CD4-positive, alpha-beta T cell treated with Interleukin-21 for 1 hour (primary cell): ENCODE measurements around the gene GALR3.
"Not testable (repeated sequence)": the region's sequence is repeated elsewhere in the genome, so short reads cannot be mapped to it uniquely, and the experiment has no call there.

Experiments used
- DNase-seq: peaks from one replicate; pipeline ENCODE4 v3.0.0-alpha.2; 2020

The GALR3 gene

DNA sequence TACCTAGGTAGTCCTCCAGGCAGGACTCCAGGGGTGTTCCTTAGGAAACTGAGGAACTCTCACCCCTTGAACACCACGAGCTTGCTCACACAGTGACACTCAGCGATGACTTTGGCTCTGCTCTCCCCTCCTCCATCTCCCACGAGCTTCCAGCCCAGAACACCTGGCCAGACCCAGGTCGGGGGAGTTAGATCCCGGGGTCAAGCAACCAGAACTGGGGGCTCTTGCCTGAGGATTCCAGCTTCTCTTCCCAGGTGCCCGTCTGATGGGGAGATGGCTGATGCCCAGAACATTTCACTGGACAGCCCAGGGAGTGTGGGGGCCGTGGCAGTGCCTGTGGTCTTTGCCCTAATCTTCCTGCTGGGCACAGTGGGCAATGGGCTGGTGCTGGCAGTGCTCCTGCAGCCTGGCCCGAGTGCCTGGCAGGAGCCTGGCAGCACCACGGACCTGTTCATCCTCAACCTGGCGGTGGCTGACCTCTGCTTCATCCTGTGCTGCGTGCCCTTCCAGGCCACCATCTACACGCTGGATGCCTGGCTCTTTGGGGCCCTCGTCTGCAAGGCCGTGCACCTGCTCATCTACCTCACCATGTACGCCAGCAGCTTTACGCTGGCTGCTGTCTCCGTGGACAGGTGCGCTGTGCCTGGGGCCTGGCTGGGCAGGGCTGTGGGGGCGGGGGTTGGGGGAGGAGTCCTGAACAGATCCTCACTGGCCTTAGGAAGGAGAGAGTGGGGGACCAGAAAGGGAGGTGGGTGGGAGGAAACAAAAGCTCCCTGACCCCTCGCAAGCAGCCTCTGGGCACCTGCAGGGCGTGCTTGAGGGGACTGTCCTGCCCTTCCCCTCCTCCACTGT is at the start of gene GALR3:
Gene GALR3 (plus strand): TSS at position 249 of the 852 bp plus-strand sequence. CDS start 25 bp downstream, at position 274.
- no peak for DNase-seq

GRCh38 chr22:37774728-37775127 is 48.5 kb upstream of the GALR3 start:
- DNase-seq, result no peak

DNA sequence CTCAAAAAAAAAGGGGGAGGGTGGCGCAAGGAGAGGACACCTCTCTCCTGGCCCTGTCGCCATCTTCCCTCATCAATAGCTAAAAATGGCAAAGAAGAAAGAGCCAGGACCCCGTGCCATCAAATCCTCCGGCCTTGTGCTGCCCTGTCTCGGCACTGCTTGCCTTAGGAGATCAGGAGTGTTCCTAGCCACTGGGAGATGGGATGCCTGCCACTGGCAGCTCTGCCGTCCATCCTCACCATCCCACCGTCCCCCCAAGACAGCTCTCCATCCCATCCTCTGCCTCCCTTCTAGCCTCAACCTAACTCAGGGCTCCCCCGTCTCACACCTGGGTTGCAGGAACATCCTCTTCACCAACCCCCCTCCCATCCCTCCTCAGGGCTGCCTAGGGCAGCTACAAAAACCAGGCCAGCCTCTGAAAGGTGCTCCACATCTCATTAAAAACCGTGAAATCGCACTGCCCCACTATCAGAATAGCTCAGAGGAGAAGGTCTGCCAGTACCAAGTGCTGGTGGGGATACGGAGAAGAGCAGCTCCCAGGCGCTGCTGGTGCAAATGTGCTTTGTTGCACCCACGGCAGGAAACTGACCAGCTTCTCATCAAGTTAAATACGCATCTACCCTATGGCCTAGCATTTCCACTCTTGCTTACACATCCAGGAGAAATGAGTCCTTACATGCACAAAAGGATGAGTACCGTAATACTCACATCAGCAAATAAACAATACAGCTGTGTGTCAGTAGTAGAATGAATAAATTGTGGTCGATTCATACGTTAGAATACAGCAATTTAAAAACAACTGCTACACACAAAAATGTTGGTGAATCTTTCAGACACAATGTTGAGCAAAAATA is 47.2 kb upstream of the GALR3 start:
- no peak for DNase-seq

DNA sequence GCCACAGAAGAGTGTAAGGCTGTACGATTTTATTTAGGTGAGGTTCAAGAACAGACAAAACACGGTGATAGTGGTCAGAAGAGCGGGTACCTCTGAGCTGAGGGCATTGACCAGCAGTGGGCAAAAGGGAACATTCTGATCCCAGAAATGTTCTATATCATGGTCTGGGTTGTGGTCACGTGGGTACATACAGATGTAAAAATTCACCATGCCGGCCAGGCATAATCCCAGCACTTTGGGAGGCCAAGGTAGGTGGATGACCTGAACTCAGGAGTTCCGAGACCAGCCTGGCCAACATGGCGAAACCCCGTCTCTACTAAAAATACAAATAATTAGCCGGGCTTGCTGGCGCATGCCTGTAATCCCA is 46.6 kb upstream of the GALR3 start:
- no peak for DNase-seq

GRCh38 chr22:37777122-37777687 is 46.0 kb upstream of the GALR3 start:
- DNase-seq, result no peak

DNA sequence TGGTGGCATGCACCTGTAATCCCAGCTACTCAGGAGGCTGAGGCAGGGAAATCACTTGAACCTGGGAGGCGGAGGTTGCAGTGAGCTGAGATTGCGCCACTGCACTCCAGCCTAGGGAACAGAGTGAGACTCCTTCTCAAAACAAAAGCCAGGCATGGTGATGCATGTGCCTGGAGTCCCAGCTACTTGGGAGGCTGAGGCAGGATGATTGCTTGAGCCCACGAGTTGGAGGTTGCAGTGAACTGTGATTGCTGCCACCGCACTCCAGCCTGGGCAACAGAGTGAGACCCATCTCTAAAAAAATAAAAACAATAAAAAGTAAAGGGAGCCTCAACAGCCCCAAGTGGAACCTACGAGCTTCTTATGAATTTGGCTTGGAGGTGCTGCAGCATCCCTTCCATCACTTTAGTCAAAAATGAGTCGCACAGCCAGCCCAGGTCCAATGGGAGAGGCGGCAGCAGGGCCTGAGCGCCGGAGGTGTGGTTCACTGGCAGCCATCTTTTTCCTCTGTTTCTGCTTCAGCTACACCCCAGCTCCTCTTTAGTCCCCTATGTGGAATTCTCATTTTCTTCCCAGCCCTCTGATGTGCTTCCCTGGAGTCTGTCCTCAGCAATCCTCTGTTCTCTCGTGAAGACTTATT is 44.7 kb upstream of the GALR3 start:
- no peak for DNase-seq

DNA sequence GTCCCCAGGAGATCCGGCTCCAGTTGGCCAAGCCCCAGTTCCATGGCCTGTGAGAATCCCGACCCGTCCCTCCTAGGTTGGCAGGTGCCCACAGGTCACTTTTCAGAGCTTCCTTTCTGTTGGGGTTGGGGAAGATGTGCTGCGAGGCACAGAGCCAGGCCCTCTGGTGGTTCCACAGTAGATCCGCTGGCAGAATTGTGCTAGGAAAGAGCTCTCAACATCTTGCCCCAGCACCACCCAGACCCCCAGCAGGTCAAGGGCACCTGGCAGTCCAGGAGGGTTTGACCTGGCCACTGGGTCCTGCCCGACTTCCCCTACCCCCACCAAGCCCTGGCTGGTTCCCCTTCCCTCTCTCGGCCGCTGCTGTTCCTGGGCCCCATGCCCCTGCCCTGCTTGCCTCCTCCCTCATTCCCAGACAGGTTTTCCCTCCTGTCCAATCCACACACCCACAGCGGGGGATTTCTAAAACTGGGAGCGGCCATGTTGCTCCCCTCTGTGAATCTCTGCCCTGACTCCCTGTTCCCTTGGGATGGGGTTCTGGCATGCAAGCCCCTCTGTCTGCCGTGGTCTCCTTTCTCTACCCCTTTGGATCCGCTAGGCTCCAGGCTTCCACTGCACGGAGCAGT is 41.6 kb upstream of the GALR3 start:
- no peak for DNase-seq

DNA sequence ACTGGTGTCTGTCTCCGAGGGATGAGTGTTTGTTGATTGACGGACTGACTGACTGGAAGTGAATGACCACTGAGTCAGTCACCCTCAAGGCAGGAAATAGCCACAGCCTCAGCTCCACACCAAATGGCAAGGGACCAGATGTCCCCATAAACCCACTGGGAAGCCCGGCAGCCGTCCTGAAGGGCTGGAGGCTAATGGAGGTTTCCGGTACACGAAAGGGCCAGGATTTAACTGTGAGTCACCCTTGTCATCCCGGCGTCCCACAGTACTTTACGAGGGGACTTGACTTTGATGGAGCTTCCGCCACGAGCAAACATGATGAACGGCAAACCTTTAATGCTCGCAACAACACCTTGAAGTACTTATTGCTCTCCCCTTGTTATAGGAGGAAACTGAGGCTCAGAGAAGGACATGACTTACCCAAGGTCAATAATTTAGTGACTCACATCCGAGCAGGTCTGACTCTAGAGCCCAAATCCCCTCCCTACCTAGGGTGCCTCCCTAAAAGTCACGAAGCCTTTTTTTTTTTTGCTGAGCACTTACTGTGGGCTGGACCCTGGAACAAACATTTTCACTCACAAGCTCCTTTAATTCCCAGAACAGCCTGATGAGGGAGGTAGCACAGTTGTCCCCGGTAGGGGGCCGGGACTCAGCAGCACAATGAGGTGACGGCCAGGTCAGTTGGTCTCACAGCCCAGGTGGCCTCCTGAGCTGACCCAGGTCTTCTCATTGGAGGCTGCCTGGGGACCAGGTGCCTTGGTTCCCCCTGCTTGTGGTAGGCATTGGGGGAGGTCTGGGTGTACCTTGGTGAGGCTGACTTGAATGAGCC is 40.6 kb upstream of the GALR3 start:
- DNase-seq, result no peak

DNA sequence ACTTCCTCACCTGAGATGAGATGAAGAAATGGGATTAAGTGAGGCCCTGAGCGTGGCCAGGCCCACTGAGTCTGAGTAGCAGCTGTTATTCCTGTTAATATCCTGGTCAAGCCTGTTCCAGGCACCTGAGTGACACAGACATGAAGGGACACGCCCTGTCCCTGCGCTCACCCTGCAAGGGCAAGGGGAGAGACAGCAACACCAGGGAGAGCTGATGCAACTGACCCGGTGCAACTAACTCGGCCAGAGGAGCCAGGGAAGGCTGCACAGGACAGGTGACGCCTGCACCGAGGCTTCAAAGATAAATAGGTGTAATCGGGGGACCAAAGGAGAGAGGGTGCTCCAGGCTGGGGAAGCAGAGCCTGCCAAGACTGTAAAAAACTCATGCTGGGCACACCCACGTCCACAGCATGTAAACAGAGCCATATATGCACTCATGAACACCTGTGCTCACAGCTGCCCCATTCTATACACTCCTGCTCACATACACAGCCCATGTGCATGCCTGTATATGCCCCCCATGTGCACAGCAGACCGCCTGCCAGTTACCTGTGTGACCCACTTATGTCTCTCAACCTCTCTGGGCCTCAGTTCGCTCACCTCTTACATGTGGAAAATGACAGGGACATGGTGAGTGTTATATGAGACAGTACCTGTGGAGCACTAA is 38.2 kb upstream of the GALR3 start:
- DNase-seq, result no peak

DNA sequence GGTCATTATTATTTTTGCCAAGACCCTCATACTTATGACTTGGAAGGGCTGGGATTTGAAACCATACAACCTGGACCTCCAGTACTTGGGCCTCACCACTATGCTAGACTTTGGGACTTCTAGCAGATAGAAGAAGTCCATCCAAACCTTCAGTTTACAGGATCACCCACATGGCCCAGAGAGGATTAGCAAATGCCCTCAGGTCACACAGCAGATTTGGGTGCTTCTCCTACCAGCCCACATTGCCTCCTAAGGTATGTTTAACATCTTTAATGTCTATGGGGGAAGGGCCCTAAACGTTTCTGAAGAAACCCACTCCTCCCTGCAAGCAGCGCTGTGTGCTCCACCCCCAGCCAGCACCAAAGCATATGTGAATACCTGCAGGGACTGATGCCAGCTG is 32.9 kb upstream of the GALR3 start:
- no peak for DNase-seq

DNA sequence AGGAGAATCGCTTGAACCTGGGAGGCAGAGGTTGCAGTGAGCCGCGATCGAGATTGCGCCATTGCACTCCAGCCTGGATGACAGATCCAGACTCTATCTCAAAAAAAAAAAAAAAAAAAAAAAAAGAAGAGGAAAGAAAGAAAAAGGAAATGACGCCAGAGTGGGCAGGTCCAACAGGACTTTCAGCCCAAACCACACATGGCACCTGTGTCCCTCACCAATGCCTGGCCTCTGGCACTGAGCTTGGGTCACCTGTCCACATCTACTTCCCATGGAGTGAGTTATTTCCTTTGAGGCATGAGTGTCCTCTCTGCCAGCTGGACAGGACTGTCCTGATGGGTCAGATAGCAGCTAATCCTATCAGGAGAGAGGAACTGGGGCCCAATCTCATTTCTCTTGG is 30.7 kb upstream of the GALR3 start:
- DNase-seq, result no peak

GRCh38 chr22:37794376-37794775 is 28.8 kb upstream of the GALR3 start:
- no peak for DNase-seq

- DNase-seq, result no peak
Observed at GRCh38 chr22:37796079-37796478, 27.1 kb upstream of the GALR3 start.

GRCh38 chr22:37797259-37797658 is 25.9 kb upstream of the GALR3 start:
- not testable (repeated sequence) for DNase-seq

DNA sequence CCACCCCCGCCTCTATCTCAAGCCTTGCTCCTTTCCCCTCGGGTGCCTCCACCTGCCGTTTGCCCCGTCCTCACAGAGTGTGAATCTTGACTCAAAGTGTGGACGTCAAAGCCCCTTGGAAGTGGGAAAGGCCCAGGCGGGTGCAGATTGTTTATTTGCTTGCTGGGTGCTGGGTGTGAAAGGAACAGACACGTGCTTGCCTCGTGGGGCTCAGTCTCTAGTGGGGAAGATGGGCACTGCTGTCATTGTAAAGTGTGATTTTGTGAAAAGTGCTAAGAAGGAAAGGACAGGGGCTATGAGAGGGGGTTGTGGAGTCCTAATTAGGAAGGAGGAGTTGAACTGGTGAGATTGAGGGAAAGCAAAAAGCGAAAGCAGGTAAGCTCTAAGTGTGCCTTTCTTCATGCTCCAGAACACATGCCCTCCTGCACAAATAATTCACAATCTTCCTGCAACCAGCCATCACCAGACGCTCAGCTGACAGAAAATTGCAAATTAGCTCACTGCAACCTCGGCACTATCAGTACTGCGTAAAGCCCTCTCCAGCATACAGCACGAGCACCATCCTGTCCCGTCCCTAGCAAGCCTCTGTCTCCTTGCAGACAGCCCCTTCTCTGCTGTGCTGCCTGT is 25.2 kb upstream of the GALR3 start:
- no peak for DNase-seq

DNA sequence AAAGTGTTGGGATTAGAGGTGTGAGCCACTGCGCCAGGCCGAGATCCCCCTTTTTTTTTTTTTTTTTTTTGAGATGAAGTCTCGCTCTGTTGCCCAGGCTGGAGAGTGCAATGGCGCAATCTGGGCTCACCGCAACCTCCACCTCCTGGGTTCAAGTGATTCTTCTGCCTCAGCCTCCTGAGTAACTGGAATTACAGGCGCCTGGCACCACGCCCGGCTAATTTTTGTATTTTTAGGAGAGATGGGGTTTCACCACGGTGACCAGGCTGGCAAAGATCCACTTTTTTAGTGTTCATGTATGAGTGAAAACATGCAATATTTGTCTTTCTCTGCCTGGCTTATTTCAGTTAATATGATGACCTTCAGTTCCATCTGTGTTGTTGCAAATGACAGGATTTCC is 23.2 kb upstream of the GALR3 start:
- DNase-seq, result not testable (repeated sequence)

- DNase-seq, result no peak
Observed at GRCh38 chr22:37801946-37802309, 21.3 kb upstream of the GALR3 start.

GRCh38 chr22:37802310-37803194 is 20.6 kb upstream of the GALR3 start:
- no peak for DNase-seq

- DNase-seq, result no peak
Observed at GRCh38 chr22:37803195-37803638, 20.0 kb upstream of the GALR3 start.
